HG03039 (cell line): Measurements from ENCODE around the gene ARID1B.

ENCODE experiments used
- ATAC-seq: cut with Tn5 transposase; IDR thresholded peaks from one replicate; pipeline ENCODE4 v1.9.1; 2021; ENCODE audit warnings: mild to moderate bottlenecking, moderate library complexity; ENCODE audit not compliant: unreplicated experiment

The ARID1B gene

DNA sequence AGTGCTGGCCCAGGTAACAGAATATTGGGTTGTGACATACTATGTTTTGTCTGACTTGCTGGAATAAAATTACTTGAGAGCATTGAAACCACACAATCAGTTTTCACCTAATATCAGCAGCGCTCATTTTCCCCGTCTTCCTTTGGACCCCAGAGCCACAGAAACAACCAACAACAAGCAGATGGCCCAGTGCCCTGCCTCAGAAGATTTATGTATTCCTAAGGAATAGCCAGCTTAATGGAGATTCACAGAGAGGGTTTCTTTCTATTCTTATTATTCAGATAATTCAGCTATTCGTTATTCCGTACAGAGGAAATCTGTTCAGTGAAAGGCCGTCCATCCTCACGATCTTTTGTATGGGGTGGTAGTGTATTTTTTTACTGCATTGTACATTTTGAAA, 391.3 kb downstream of the ARID1B start:
- no peak for ATAC-seq

DNA sequence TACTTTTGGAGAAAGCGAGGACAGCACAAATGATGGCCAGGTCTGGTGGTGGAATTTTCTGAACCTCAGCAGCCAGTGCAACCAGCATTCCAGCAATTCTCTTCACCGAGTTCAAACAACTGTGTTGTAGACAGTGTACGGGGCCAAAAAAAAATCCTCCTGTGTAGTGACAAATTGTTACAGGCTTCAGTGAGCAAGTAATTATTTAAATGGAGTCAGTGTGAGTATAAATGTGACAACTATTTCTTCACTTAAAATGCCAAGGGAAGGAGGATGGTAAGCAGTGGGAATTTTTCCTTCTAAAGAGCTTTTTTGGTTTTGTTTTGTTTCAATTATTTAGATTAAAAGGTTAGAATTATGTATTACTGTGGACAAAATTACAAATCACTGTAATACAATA, 392.0 kb downstream of the ARID1B start:
- ATAC-seq: no peak

DNA sequence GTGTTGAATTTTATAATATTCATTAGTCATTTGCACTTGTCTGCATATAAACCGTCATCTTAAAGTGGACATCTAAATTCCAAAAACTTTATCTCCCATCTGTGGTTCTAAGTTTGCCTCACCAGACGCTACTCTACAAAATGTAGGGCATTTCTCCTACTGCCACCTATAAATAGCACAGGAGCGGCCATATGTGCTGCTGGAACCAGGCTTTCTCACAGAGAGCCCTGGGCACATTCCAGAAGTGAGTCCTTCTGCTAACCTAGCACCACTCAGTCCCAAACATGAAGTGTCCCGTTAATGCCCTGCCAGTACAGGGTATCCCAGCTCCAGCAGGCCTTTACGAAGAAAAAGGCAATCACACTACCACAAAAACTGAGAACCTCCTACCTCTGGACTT, 392.5 kb downstream of the ARID1B start:
- no peak for ATAC-seq

DNA sequence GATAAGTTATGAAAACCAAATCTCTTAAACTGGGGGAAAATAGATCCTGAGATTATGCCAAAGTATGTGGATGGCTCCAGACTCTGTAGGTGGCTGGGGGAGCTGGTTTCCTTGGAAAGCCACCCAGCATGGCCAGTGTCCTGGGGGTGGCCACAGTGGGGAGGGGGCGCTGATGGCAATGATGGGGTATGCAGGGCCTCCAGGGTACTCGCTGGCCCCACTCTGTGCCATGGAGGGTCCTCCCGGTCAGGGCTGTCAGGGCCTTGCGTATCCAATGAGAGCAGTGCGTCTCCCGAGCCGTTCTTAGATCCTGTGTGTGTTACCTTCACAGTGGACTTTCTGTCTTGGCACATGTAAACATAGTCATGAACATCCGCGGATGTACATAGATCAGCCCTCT, 393.4 kb downstream of the ARID1B start:
- ATAC-seq: no peak

DNA sequence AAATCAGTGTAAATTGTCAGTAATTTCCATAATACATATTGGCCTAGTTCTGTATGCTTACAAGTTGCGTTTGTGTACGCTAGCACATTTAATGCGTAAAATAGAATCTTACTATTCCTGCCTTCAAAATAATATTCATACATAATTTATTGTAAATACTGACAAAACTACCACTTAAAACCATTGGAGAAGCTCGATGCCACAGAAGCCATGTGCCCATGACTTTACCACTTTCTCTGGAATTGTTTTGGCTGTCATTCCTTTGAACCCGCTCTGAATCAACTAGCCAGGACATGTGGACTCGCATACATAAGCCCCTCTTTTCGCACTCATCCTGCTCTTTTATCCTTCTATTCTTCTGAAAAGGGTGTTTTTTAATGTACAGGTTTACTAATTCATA, 394.6 kb downstream of the ARID1B start:
- no peak for ATAC-seq

DNA sequence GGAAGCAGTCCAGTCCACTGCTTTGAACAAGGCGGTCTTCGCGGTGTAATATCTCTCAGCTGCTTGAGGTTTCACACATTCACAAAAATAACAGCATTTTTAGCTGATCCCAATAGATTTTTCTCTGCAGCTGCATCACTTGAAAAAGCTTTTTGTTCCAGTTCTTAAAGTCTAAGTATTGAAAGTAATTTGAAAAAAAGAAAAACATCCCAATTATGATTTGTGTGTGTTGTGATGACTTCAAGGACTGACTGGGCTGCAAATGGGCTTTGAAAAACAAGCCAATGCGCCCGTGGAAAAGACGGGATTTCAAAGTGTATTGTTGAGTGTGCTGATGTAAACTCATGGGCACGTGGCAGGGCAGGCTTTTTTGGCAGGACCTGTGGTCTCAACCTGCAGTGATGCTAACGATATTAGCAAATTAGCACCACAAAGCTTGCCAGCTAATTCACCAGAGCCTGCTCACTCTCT, 395.1 kb downstream of the ARID1B start:
- no peak for ATAC-seq

DNA sequence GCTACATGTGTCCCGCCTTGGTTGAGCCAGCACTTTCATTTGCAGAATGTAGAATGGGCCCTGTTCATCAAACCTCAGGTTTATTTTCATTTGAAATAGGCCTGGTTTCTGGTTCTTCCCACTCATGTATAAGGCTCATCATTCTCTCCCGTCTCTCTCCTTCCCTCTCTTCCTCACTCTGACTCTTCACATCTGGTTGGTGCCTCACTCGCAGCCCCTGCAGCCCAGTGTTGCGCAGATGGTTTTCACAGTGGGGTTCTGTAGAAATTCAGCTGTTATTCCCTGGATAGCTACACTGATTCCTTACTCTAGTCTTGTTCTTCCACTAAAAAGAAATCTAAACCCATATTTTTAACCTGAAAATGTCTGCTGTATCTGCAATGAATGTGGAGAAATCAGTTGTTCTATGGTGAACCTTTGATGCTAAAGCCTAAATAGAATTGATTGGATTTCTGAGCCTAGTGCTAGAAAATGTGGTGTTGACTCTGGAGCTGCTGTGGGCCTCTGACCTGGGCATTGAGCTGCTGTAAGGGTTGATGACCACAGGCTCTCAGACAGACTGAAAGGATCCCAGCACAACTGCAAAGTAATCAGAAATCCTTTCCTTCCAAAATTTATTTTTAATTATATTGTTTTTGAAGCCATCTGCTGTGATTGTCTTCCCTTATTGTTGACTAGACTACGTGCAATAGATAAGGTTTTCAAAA, 395.8 kb downstream of the ARID1B start:
- no peak for ATAC-seq

DNA sequence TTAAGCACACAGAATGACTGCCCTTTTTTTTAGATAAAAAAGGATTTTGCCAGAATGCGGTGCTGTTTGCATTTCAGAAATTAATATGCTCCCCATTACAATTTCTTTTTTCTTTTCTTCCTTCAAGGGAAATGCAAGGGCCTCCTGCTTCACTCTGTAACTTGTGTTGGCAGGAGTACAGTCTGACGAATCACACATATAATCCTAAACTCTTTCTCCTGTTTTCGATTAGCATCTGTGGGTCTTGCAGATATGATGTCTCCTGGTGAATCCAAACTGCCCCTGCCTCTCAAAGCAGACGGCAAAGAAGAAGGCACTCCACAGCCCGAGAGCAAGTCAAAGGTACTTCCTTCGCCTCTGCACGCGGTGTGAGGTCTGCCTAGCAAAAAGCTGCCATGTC, 396.6 kb downstream of the ARID1B start:
- ATAC-seq: no peak

DNA sequence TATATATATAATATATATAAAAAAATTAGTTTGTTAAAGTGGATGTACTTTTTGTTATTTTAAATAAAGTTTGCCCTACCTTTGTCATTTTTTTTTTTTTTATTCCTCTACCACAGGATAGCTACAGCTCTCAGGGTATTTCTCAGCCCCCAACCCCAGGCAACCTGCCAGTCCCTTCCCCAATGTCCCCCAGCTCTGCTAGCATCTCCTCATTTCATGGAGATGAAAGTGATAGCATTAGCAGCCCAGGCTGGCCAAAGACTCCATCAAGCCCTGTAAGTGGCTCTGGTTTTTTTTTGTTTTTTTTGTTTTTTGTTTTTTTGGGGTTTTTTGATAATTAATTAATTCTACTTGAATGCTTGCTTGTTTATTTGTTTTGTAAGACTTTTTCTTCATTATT, 397.6 kb downstream of the ARID1B start:
- ATAC-seq: no peak

DNA sequence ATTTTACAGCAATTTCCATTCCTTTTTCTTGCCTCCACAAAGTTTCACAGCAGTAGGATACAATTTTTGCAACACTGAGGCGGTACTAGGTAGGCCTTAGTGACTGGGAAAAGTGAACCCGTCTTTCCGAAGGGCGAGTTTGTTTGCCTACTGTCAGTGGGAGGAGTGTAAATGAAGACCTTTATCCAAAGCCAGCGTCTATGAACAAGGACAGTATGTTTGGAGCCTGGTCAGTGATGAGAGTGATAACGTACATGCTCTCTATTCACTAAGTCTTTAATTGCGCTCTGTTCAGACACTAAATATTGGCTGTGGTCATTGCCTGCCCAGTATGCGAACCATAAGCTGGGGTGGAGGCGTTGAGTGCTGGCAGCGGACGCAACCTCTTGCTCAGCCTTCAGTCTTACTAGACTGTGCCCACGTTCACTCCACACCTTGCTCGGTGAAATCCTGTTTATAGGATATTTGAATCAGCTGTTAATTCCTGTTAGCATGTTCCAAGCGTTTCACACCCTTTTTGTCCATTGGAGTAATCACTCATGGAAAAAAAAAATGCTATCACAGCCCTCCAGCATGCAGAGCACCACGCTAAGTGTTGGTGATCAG, 400.7 kb downstream of the ARID1B start:
- ATAC-seq: no peak

DNA sequence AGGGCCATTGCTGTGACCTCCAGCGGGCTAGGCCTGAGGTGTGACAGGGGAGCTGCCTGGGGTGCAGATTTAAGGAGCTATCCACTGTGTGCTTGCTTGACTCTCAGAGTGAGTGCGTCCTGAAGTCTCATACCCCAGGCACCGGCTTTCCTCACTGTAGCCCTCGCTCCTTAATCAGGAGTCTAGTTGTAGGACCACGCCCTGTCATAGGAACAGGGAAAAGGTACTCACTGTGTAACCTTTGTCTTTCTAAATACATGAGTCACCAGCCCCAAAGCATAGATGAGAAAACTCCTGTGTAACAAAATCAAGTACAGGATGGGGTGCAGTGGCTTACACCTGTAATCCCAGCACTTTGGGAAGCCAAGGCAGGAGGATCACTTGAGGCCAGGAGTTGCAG, 404.5 kb downstream of the ARID1B start:
- ATAC-seq: no peak

DNA sequence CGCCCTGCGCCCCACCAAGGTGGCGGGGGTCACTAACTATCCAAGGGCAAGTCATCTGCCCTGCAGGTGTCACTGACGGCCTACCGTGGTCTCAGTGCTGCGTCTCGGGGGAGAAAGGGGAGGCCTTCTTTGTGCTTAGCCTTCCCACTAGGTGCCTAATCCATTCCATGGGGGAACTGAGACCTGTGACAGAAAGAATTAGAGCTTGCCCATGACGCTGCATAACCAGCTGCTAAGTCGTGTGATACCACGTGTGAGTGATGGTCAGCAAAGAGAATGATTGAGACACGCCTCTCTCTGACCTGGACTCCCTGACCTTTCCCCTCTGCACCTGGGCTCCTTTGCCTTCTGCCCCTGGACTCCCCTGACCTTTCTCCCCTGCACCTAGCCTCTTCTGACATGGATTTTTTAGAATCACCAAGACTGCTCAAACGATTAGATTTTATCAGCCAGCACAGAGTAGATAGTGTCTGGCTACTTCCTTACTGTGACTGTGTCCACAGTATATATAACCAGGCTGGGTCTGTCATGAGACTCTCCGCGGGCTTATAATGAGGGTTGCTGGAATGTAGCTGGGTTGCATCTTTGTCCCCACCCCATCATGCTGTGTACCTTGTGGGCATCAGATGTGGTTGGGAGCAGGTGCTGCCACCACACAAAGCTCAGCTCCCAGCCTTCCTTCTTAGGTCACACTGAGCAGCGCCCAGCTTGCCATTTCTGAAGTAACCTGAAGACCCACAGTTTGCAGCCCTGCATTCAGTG, 405.5 kb downstream of the ARID1B start:
- ATAC-seq: no peak

DNA sequence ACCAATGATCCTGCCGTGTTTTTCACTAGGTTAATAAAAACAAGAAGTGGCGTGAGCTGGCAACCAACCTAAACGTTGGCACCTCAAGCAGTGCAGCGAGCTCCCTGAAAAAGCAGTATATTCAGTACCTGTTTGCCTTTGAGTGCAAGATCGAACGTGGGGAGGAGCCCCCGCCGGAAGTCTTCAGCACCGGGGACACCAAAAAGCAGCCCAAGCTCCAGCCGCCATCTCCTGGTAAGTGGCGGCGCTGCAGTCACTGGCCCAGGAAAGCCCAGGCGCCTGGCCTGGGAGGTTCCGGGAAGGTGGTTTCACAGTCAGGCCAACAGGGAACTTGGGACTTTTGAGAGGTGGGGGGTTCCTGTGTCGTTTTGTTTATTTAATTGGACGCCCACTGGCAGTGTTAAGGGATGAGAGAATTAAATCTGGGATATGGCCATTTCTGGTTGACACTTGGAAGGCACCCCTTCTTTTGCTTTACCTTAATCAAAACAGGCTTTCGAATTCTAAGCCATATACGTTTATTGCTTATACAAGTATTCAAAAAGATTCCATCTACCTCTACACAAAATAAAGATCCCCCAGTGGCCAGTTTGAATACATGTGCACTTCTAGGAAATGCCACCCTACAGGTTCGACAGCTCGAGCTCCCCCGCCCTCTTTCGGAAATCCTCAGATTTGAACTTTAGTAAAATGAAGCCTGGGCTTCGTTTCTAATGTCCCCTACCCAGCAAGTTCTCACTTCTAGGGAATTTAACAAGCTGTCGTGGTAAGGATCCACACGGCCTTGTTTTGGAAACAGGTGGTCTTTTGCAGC, 407.2 kb downstream of the ARID1B start:
- ATAC-seq: no peak

DNA sequence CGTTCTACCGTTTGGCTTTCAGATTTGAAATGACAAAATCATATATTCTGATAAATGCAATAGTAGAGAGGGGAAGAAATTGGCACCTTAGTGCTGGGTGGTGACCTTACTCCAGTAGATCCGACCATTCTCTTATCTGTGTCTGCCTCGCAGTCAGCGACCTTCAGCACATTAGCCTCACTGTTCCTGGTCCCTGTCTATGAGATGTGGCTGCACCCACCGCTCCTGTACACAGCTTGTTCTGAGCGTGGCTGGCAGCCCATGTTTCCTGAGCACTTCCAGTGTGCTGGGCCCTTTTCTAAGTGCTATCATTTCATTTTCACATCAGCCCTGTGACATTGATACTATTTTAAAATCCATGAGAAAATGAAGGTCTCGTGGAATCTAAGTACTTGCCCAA, 408.0 kb downstream of the ARID1B start:
- no peak for ATAC-seq

DNA sequence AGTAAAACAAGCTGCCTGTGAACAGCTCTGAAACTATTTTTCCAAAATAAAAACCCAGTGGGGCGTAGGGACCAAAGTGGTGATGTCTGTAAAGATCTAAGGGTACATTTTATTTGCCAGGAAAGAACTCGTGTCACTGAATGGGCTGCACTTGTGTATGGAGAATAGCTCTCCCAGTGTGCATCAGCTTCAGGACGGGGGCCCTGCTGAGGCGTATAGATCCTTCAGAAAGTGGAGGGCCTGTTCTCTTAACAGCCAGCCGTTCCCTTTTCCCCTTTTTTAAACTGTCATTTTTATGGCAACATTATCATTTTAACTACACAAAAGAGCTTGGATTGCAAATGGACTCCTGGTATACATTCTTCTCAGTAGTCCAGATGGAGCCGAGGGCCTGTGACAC, 408.8 kb downstream of the ARID1B start:
- ATAC-seq: no peak

DNA sequence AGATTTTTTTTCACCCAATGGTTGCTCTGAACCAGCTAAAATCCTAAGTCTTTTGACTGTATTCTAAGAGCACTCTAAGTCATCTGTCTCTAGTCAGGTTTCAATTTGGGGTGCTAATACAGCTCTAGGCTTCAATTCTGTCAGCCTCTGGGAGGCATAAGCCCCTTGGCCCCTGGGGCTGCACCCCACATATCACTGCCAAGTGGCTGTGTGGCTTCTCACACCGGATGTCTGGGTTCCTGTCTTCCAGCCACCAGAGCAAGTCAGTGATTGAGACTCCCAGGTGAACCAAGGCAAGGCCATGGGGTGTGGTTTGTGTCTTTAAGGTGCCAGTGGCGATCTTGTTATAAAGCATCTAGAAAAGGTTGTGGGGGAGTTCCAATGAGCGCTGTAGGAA, 409.6 kb downstream of the ARID1B start:
- no peak for ATAC-seq

DNA sequence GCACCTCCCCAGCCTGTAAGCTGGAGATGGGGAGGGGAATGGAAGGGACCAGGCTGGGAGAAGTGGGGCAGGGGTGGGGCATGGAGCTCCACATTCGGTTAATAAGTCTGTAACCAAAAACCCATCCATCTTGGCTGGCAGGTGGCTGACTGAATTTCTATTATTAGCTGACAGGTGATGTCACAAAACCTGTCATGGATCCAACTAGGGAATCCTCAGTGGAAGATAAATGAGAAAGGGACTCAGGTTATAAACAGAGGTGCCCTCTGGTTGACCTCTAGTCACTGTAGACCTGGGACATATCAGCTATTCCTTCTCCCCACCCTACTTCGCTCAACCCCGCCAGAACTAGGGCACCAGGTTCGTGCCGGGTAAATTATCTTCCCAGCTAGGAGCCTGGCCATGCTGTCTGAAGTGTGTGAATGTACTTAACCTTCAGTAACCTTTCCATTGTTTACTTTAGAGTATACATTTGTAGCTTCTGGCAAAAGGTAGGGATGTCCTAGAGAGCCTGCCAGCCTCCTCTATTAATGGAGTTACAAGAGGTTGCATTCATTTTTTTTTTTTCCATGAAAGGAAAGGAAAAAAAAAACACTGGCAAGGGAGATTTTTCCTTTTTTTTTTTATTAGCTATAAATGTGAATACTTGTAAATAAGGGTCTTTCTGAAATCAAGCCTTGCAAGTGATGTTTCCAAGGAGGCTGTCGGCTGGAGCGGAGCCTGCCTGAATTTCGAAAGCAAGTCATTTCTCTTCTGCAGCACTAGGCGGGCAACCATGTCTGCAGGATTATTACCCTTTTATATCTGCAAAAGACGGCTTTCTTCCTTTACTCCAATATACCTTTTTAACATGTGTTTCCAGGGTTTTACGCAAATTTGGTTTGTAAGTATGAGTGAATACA, 410.3 kb downstream of the ARID1B start:
- ATAC-seq: no peak

DNA sequence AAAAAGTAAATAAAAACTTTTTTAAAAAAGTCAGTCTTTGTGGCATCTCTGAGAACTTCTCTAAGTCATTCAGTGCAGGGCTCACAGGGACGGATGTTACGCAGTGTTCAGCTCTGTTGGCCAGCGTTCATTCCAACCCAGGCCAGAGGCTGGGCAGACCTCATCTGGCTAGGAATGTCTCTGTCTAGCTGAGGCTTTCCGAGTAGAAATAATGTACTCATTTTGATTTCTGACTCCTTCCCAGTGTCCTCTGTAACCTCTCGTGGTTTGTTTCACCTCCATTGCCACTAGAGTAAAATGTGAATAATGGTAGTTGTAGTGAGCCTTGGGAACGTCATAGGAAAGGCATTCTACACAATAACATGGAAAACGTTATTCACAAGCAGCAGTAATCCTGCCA, 411.0 kb downstream of the ARID1B start:
- no peak for ATAC-seq

DNA sequence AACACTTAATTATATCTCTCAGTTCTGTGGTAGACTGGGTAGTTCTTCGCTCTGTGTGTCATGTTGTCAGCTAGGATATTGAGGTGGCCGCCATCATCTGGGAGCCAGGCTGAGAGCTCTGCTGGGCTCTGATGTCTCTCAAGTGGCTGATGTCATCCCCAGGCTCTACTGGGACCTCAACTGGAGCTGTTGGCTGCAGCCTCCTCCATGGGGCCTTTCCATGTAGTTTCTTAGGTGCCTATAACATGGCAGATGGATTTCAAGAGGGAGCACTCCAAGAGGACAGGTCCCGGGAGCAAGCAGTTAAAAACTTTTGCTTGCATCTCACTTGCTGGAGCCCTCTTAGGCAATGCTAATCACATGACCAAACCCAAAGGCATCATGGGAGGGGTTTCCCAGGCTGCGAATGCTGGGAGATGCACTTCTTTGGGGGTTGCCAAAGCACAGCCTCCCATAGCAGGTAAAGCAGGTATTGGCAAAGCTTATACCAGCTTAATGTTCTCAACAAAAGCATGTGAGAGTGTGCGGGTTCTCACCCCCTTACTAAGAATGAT, 416.3 kb downstream of the ARID1B start:
- no peak for ATAC-seq

DNA sequence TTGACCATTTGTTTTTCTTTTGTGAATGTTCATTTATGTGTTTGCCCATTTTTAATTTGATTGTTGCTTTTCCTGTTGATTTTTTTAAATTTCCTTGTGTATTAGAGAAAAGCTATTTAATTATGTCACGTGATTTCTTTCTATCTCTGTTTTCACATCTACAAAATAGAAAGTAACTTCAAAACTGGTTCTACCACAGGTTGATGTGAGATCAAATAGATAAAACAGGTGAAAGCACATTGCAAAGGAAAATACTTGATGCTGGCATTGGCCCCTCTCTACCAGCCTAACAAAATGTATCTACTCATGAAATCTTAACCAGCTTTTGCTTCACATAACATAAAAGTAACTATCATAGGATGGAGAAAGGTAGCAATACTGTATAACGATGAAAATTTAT, 416.9 kb downstream of the ARID1B start:
- no peak for ATAC-seq
